Rectal smooth muscle tissue (tissue), 1 donor: Measurements from ENCODE around the gene KCNA10.
"Not testable (repeated sequence)": the region's sequence is repeated elsewhere in the genome, so short reads cannot be mapped to it uniquely, and the experiment has no call there.

Experiments used
- H3K27ac ChIP-seq: one replicate; pipeline ENCODE4 v1.7.0; 2013; ENCODE audit warnings: low read depth, low read length, inconsistent platforms
- H3K27me3 ChIP-seq: one replicate; pipeline ENCODE4 v1.7.0; 2013; ENCODE audit warnings: low read length; ENCODE audit not compliant: control insufficient read depth, insufficient read depth
- H3K36me3 ChIP-seq: one replicate; pipeline ENCODE4 v1.7.0; 2013; ENCODE audit warnings: low read length; ENCODE audit not compliant: control insufficient read depth, insufficient read depth
- H3K4me1 ChIP-seq: one replicate; pipeline ENCODE4 v1.7.0; 2013; ENCODE audit warnings: low read length; ENCODE audit not compliant: control insufficient read depth, insufficient read depth
- H3K4me3 ChIP-seq: one replicate; pipeline ENCODE4 v1.7.0; 2013; ENCODE audit warnings: low read length
- H3K9ac ChIP-seq: one replicate; pipeline ENCODE4 v1.7.0; 2013; ENCODE audit warnings: low read length

The KCNA10 gene

DNA sequence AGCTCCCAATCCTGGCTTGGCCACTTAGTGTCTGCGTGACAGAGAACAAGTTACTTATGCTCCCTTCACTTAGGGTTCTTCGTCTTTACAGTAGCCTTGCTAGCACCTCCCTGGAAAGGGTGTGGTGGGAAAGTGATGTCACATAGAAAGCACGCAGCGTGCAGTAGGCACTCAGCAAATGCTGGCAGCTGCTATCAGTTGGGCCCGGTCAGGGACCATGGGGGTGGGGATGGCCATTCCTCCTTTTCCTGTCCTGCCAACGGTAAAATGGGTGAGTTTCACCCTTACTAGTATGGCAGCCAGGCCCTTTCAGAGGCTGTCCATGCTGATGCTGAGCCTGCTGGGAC lies 6.2 kb upstream of the KCNA10 start:
- Histone ChIP-seq H3K4me1 (no peaks in the 10 kb centered on the region), H3K36me3 (no peaks in the 10 kb centered on the region), H3K27me3 (no peaks in the 10 kb centered on the region), H3K4me3 (no peak overlapping the region), H3K9ac (no peak overlapping the region), H3K27ac (no peak overlapping the region)

DNA sequence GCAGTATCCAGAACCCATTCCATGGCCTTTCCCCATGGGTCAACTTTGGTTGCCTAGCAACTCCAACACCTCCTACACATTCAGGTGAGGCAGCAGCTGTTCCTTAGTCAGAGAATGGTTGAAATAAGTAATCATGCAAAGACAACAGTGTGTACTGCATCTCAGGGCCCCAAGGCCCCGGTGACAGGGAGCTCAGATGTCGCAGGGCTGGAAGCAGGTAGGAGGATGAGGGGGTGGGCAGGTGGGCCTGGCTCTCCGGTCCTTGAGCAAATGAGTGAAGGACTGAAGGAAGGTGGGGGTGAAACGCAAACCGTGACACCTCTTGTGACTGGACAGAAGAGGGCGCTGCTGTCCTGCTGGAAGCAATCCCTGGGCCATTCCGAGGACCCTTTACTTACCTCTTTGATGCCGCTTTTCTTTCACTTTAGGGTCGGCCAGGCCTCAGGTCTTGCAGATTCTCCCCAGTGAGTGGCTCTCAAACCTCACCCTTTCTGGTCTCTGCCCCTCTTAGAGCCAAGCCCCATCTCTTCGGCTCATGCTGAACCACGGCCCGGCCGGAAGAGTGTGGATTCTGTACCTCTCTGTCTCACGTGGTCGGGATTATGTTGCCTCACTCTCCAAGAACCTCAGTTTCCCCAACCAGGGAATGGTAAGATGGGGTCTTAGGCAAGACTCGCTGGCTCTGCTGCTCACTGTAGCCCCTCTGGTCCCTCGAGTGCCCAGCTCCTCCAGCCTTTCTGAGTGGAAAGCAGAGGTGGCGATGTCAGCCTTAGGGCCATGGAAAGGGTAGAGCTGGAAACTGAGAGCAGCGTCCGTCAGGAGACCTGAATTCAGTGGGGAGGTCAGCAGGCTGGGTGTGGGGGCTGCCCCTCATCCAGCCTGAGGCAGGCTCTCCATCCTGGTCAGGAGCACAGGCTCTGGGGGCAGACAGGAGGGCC lies 5.6 kb upstream of the KCNA10 start:
- Histone ChIP-seq H3K9ac (no peak overlapping the region), H3K4me1 (no peaks in the 10 kb centered on the region), H3K27me3 (no peaks in the 10 kb centered on the region), H3K36me3 (no peaks in the 10 kb centered on the region), H3K27ac (no peak overlapping the region), H3K4me3 (no peak overlapping the region)

DNA sequence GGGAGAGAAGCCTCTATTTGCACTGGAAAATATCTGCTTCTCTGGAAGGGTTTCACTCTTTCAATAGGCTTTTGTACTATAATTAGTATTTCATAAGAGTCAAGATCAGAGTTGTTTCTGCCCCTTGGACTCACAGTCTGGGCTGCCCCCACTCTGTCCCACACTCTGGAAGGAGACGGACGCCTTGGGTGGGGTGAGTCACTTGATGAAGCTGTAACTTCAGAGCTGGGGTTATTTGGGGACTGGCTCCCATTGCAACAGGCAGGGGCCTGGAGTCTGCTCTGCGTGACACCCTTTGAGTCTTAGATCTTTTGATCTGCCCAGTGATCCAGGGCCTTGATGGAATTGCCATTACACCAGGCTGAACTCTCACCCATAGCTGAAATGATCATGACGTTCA lies 4.0 kb upstream of the KCNA10 start:
- H3K27me3 ChIP-seq = no peaks in the 10 kb centered on the region

DNA sequence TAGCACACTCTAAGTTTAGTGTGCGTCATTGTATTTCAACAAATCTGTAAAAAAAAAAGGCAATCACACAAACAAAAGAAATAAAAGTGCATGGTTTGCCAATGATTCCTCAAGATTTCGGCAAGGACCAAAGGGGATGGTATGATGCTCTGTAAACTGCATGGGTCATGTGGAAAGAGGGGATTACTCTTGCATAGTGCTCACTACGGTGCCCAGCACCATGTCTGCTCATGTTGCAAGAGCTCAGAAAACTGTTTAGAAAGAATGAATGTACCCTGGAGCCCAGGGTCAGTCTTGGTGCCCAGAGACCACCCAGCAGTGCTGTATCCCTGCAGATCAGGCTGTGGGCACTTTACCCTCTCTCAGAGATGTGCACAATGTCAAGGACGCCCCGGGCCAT lies 3.6 kb upstream of the KCNA10 start:
- no peaks in the 10 kb centered on the region for H3K4me1 ChIP-seq
- no peak overlapping the region for H3K4me3 ChIP-seq
- no peak overlapping the region for H3K9ac ChIP-seq
- no peak overlapping the region for H3K27ac ChIP-seq
- H3K36me3 ChIP-seq = no peaks in the 10 kb centered on the region
- H3K27me3 ChIP-seq = no peaks in the 10 kb centered on the region

More for the DNA sequence above, 4.0 kb upstream of the KCNA10 start:
- peak overlapping the region; percentile 10 for H3K27ac ChIP-seq
- no peaks in the 10 kb centered on the region for H3K4me1 ChIP-seq
- H3K4me3 ChIP-seq = no peak overlapping the region
- no peaks in the 10 kb centered on the region for H3K36me3 ChIP-seq
- H3K9ac ChIP-seq = no peak overlapping the region

DNA sequence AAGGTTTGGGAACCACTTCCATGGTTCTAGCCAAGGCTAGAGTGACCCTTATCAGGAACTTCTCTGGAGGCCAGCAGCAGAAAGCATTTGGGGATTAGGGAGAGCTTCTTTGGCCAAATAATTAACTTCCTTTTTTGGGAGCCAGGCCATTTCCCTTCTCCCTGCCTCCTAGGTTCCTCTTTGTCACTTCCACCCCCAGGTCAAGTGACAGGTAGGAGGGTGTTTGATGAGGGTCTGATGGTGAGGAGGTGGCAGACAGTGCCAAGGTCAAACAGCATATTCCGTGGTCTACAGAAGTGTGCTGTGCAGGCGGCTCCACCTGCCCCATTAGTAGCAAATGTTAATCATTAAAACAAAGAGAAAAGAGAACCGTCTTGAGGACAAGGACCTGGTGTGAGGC lies 1.9 kb upstream of the KCNA10 start:
- Histone ChIP-seq H3K36me3 (no peaks in the 10 kb centered on the region), H3K9ac (no peak overlapping the region), H3K27ac (no peak overlapping the region), H3K4me3 (no peak overlapping the region), H3K27me3 (no peaks in the 10 kb centered on the region), H3K4me1 (no peaks in the 10 kb centered on the region)

DNA sequence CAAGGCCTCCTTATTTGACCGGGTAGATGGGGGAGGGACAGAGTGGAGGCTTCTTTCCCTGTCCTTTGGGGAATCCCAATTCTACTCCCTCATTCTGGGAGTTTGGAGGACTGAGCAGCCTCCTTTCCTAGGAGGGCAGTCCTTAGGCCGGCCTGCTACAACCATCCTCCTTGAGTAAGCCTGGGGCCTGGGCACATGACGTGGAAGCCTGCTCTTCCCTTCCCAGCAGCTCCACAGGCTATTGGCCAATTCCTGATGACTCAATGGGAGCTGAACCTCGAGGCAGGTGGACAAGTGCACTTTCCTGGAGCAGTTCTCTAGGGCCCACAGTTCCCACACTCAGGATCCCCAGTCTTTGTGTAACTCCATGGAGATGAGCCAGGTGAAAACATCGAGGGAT lies 3.1 kb downstream of the KCNA10 start:
- H3K36me3 ChIP-seq = no peaks in the 10 kb centered on the region
- H3K9ac ChIP-seq = no peak overlapping the region
- H3K27ac ChIP-seq = no peak overlapping the region
- no peak overlapping the region for H3K4me3 ChIP-seq
- no peaks in the 10 kb centered on the region for H3K27me3 ChIP-seq
- no peaks in the 10 kb centered on the region for H3K4me1 ChIP-seq

DNA sequence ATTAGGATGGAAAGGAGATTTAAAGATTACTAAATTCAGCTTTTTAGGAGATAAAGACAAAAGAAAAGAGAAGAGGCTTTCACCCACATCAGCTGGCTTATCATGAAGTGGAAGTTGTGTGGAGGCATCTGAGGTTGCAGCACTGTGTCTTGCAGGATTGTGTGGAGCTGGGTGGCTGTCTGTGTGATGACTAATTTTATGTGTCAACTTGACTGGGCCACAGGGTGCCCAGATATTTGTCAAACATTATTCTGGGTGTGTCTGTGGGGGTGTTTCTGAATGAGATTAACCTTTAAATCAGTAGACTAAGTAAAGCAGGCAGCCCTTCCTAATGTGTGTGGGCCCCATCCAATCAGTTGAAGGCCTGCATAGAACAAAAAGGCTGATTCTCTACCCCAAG lies 3.9 kb downstream of the KCNA10 start:
- Histone ChIP-seq H3K27me3 (no peaks in the 10 kb centered on the region), H3K4me3 (no peak overlapping the region), H3K36me3 (no peaks in the 10 kb centered on the region), H3K9ac (no peak overlapping the region), H3K4me1 (no peaks in the 10 kb centered on the region), H3K27ac (no peak overlapping the region)

DNA sequence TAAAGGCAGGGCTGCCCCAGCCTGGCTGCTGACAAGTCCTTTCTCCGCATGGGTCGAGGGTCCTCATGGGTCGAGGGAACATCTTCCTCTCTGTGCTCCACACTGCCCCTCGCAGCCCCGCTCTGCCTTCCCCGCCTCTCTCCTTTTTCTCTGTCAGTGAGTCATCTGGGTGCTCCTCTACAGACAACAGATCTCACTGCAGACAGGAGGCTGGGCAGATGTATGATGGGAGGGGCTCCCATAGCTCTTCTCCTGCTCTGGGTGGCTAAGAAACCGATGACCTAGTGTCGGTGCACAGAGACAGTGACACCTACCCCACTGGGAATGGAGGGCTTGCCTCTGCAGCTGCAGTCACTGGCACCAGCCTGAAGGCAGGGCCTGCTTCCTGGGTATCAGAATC lies 5.5 kb downstream of the KCNA10 start:
- H3K9ac ChIP-seq = no peak overlapping the region
- no peaks in the 10 kb centered on the region for H3K27me3 ChIP-seq
- no peak overlapping the region for H3K4me3 ChIP-seq
- H3K4me1 ChIP-seq = no peaks in the 10 kb centered on the region
- no peak overlapping the region for H3K27ac ChIP-seq
- no peaks in the 10 kb centered on the region for H3K36me3 ChIP-seq

DNA sequence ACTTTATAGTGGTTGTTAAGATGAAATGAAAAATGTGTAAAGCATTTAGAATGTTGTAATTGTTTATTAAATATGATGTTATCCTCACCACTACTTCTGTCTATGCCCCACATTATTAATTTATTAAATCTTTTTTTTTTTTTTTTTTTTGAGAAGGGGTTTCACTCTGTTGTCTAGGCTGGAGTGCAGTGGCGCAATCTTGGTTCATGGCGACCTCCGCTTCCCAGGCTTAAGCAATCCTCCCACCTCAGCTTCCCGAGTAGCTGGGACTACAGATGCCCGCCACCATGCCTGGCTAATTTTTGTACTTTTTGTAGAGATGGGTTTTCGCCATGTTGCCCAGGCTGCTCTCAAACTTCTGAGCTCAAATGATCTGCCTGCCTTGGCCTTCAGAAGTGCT lies 7.5 kb downstream of the KCNA10 start:
- Histone ChIP-seq H3K36me3 (no peaks in the 10 kb centered on the region), H3K4me3 (no peak overlapping the region), H3K27me3 (no peaks in the 10 kb centered on the region), H3K27ac (no peak overlapping the region), H3K9ac (no peak overlapping the region), H3K4me1 (no peaks in the 10 kb centered on the region)

DNA sequence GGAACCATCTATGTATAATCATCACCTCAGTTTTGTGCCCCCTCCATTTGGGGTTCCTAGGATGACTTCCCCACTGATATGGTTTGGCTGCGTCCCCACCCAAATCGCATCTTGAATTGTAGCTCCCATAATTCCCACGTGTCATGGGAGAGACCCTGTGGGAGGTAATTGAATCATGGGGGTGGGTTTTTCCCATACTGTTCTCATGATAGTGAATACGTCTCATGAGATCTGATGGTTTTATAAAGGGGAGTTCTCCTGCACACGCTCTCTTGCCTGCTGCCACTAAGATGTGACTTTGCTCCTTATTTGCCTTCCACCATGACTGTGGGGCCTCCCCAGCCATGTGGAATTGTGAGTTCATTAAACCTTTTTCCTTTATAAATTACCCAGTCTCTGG lies 8.1 kb downstream of the KCNA10 start:
- not testable (repeated sequence) for H3K4me3 ChIP-seq, H3K27me3 ChIP-seq, H3K9ac ChIP-seq, H3K27ac ChIP-seq, H3K4me1 ChIP-seq, H3K36me3 ChIP-seq

DNA sequence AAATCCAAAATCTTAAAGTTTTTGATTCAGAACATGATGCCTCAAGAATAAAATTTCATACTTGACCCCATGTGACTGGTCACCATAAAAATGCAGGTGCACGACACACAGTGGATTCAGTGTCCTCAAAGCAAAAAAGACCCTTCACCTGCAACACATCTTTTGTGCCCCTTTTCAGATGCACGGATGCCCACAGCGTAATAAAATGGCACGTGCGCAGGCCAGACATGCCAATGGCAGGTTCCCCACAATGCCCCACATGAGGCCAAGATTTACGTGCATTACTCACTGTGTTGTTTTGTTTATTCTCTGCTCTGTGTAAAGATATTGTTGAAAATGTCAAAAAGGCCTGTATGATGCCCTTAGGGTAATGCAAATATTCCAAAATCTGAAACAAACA lies 9.3 kb downstream of the KCNA10 start:
- H3K27me3 ChIP-seq = no peaks in the 10 kb centered on the region
- no peak overlapping the region for H3K9ac ChIP-seq
- H3K27ac ChIP-seq = no peak overlapping the region
- no peaks in the 10 kb centered on the region for H3K36me3 ChIP-seq
- H3K4me3 ChIP-seq = no peak overlapping the region
- H3K4me1 ChIP-seq = no peaks in the 10 kb centered on the region

DNA sequence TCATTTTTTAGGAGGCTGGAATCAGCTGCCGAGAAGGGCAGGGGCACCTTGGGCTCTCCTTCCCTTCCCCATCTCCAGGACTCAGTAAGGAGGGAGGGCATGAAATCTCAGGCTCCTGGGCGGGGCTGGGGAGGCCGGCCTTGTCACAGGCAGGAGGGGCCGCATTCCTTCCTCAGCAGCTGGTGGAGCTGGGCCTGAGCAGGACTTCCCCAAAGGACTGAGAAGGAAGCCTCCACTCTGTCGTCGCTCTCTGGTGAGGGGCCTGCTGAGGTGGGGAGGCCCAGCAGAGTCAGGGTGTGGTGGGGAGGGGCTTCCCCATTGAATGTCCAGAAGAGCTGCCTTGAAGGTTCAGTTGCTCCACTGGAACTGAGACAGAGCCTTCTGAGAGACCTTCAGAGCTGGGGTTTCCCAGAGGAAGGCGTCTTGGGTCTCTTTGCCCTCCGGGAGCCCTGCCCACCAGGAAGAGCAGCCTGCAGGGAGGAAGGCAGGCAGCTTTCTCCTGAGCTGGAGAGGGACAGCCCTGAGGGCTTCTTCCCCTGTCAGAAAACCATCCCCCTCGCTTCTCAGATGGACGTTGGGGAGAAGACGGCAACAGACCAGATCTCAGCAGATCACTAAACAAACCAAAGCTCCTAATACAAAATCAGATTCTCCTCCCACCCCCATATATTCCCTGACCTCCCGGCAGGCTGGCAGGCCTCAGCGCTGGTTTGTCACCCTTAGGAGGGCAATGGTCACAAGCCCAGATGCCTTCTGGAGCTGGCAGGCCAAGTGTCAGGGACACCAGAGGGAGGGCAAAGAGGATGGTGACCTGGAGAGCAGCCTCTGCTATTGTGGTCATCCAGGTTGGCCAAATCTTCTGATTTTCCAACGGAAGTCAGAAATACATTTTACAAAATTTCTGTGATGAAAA lies 10.7 kb downstream of the KCNA10 start:
- Histone ChIP-seq H3K27me3 (no peaks in the 10 kb centered on the region), H3K36me3 (no peaks in the 10 kb centered on the region), H3K4me1 (no peaks in the 10 kb centered on the region), H3K9ac (no peak overlapping the region), H3K4me3 (no peak overlapping the region), H3K27ac (no peak overlapping the region)
